K562 (cell line): Measurements from ENCODE around the gene MAPRE2. TPM values are rescaled to one million over a fixed set of nuclear protein-coding genes. Genes with fewer than 3 reads are reported as not detected.

Experiments
- ATAC-seq: fragments of 200-7000 bp; cut with Tn5 transposase; 3 replicates; pipeline ENCODE4 v1.9.1; 2020; ENCODE audit warnings: moderate library complexity
- BruUV-seq: library from RNA; stranded (reverse); fragments of 400-500 nt; replicated peaks from 2 replicates; lab custom pipeline; 2021; lab: Mats Ljungman, UMichigan
- CTCF ChIA-PET: fragments of 300-600 bp; formaldehyde crosslinking; extraction: SDS; loops from one replicate; lab custom pipeline; 2021; ENCODE audit warnings: low intra/inter-chr PET ratio; lab: Yijun Ruan, JAX
- POLR2A ChIA-PET: fragments of 300-600, 350-650 bp; sonication (Branson Sonifier 250); formaldehyde crosslinking; extraction: SDS; loops from one replicate; lab custom pipeline; 2021; ENCODE audit warnings: antibody characterized with exemption, inconsistent platforms; lab: Yijun Ruan, JAX
- DNase-seq, 4 experiments: peaks; one replicate each; pipeline versions ENCODE4 v3.0.0 to v3.0.0-alpha.2; 2011 to 2018; ENCODE audit warnings: low spot score in 3 of 4, mixed read lengths in 3 of 4; ENCODE audit errors: extremely low read depth in 1 of 4
- FAIRE-seq: peaks from 2 replicates; lab custom pipeline; 2011; peaks lifted over from hg19 to GRCh38; lab: Jason Lieb, UNC
- H2AFZ ChIP-seq: 2 replicates; pipeline ENCODE4 v1.6.0; 2011; ENCODE audit warnings: low read depth, low read length, control low read depth, inconsistent platforms
- H3K27ac ChIP-seq: fragments of 200-600 bp; 3 replicates; pipeline ENCODE4 v1.8.0; 2011; ENCODE audit warnings: low read depth, mild to moderate bottlenecking, control low read depth, inconsistent platforms, low read length, moderate library complexity, mixed read lengths; ENCODE audit errors: extremely low read depth
- H3K27me3 ChIP-seq, 2 experiments: fragments of 300-600 bp in 1 of 2; 2 replicates in 1 of 2; 3 replicates in 1 of 2; pipeline versions ENCODE4 v1.6.0 to v1.8.0; 2011; ENCODE audit warnings: inconsistent platforms in 2 of 2, low read length in 2 of 2, mild to moderate bottlenecking in 1 of 2, mixed read lengths in 1 of 2, moderate library complexity in 1 of 2; ENCODE audit not compliant: control insufficient read depth in 2 of 2, insufficient read depth in 2 of 2
- H3K36me3 ChIP-seq: fragments of 300-600 bp; 3 replicates; pipeline ENCODE4 v1.8.0; 2011; ENCODE audit warnings: mild to moderate bottlenecking, low read length, inconsistent platforms; ENCODE audit not compliant: control insufficient read depth, insufficient read depth
- H3K4me1 ChIP-seq, 2 experiments: fragments of 200-600 bp in 1 of 2; replicated peaks in 1 of 2; 2 replicates in 1 of 2; 3 replicates in 1 of 2; pipeline versions ENCODE4 v1.5.1 to v1.8.0; 2011; ENCODE audit warnings: inconsistent platforms in 2 of 2, low read length in 2 of 2, mild to moderate bottlenecking in 1 of 2, mixed read lengths in 1 of 2, moderate library complexity in 1 of 2; ENCODE audit not compliant: control insufficient read depth in 2 of 2, insufficient read depth in 2 of 2
- H3K4me2 ChIP-seq: 2 replicates; pipeline ENCODE4 v1.6.1; 2011; ENCODE audit warnings: low read length, control low read depth, inconsistent platforms, mixed read lengths; ENCODE audit not compliant: insufficient read depth
- H3K4me3 ChIP-seq: fragments of 200-600 bp; sonication (generic), shearing (Covaris generic); 2 replicates; pipeline ENCODE4 v1.5.1; 2016; ENCODE audit warnings: control low read depth, inconsistent platforms
- H3K79me2 ChIP-seq: fragments of 200-600 bp; 3 replicates; pipeline ENCODE4 v1.8.0; 2011; ENCODE audit warnings: low read length, inconsistent platforms; ENCODE audit not compliant: control insufficient read depth, insufficient read depth
- H3K9ac ChIP-seq, 2 experiments: 2 replicates each; pipeline versions ENCODE4 v1.6.0 to v1.6.1; 2011; ENCODE audit warnings: low read depth in 2 of 2, low read length in 2 of 2, control low read depth in 1 of 2, inconsistent platforms in 1 of 2, mild to moderate bottlenecking in 1 of 2, mixed read lengths in 1 of 2; ENCODE audit not compliant: insufficient read depth in 1 of 2
- H3K9me1 ChIP-seq: one replicate; pipeline ENCODE4 v1.6.0; 2011; ENCODE audit warnings: inconsistent platforms, mild to moderate bottlenecking, low read length, moderate library complexity; ENCODE audit not compliant: control insufficient read depth, insufficient read depth
- H3K9me3 ChIP-seq: replicated peaks from 2 replicates; pipeline ENCODE4 v1.5.1; 2011; ENCODE audit warnings: low read depth, low read length, inconsistent platforms; ENCODE audit not compliant: control insufficient read depth, insufficient read depth
- H4K20me1 ChIP-seq: replicated peaks from 2 replicates; pipeline ENCODE4 v1.6.1; 2011; ENCODE audit warnings: low read length, inconsistent platforms, mixed read lengths; ENCODE audit not compliant: control insufficient read depth, insufficient read depth
- ADNP ChIP-seq: fragments of 200-800 bp; sonication (Bioruptor generic); IDR thresholded peaks from 2 replicates; pipeline ENCODE4 v1.6.1; 2016; ENCODE audit warnings: missing genetic modification characterization, missing compliant biosample characterization
- EWSR1 ChIP-seq: fragments of 450-650 bp; IDR thresholded peaks from 2 replicates; pipeline ENCODE4 v1.6.1; 2018; ENCODE audit warnings: borderline replicate concordance, mild to moderate bottlenecking, low read depth, moderate library complexity; ENCODE audit not compliant: partially characterized antibody
- FOXM1 ChIP-seq, 2 experiments: fragments of 450-650 bp in 1 of 2; sonication (generic) in 1 of 2; formaldehyde crosslinking in 1 of 2; IDR thresholded peaks; 2 replicates each; pipeline versions ENCODE4 v1.6.1 to v1.9.0; 2017 to 2022; ENCODE audit warnings: low read depth in 2 of 2, mild to moderate bottlenecking in 2 of 2, missing genetic modification reagents in 1 of 2, moderate library complexity in 1 of 2
- HNRNPUL1 ChIP-seq: fragments of 200-400 bp; formaldehyde crosslinking; IDR thresholded peaks from 2 replicates; pipeline ENCODE4 v1.6.1; 2017; ENCODE audit warnings: low read length
- PCBP1 ChIP-seq: fragments of 200-400 bp; formaldehyde crosslinking; IDR thresholded peaks from 2 replicates; pipeline ENCODE4 v1.6.1; 2018; ENCODE audit warnings: mild to moderate bottlenecking, low read depth, low read length; ENCODE audit not compliant: poor library complexity, severe bottlenecking
- SNRNP70 ChIP-seq: fragments of 200-400 bp; formaldehyde crosslinking; optimal IDR thresholded peaks from 2 replicates; pipeline ENCODE3; 2017; ENCODE audit warnings: low read depth, low read length
- ZNF274 ChIP-seq: IDR thresholded peaks from 2 replicates; pipeline ENCODE4 v1.6.1; 2011; ENCODE audit warnings: low read depth, mild to moderate bottlenecking, low read length, moderate library complexity, borderline replicate concordance
- ZNF707 ChIP-seq: fragments of 250-450 bp; sonication (Bioruptor Pico); conservative IDR thresholded peaks from 2 replicates; pipeline ENCODE4 v1.8.0; 2022; ENCODE audit warnings: inconsistent platforms, mild to moderate bottlenecking, moderate library complexity
- WGBS: fragments of 100-300 bp; shearing (Covaris generic); methylation state at CpG from one replicate; pipeline ENCODE4 v1.1.6; 2016; ENCODE audit warnings: low coverage, mixed read lengths; ENCODE audit not compliant: insufficient coverage; ENCODE audit errors: missing lambda C conversion rate; 5-methylcytosine and 5-hydroxymethylcytosine counted together
- in situ Hi-C: fragments of 300-500 bp; cut with MboI; formaldehyde crosslinking; loops from 4 replicates; pipeline ENCODE4 v1.15.0; 2018; ENCODE audit warnings: inconsistent platforms, mixed read lengths
- intact Hi-C: fragments of 100-400 bp; cut with micrococcal nuclease; formaldehyde crosslinking; loops from 2 replicates; pipeline ENCODE4 v1.14.2; 2022
- polyA plus RNA-seq, 8 experiments: library from polyadenylated mRNA; depleted of rRNA in 4 of 8; stranded (reverse) in 5 of 8; unstranded in 3 of 8; fragments of >200 nt; fragmentation: Nextera tagmentation in 2 of 8; fragmentation: Illumina TruSeq in 1 of 8; extraction: Ambion mirVana in 2 of 8; extraction: Trizol in 1 of 8; gene quantifications; 2 replicates each; pipeline versions ENCODE4 v1.2.1 to v1.2.3, GENCODE V29; 2011 to 2014; ENCODE audit warnings: inconsistent platforms in 1 of 8, missing spikeins in 1 of 8
- total RNA-seq, 7 experiments: library from RNA; depleted of rRNA in 6 of 7; stranded (reverse); fragments of >200 nt in 6 of 7; fragmentation: Illumina TruSeq in 2 of 7; extraction: Trizol in 2 of 7; gene quantifications; 2 replicates each; pipeline versions ENCODE4 v1.2.1 to v1.2.3, GENCODE V29; 2011 to 2021; ENCODE audit warnings: low replicate concordance in 1 of 7
- TF ChIP-seq, protein P1 (sequence below): sonication (generic); IDR thresholded peaks from 2 replicates; pipeline ENCODE4 v1.6.1; 2016
- TF ChIP-seq, protein P2 (sequence below): fragments of 450-650 bp; IDR thresholded peaks from 2 replicates; pipeline ENCODE4 v1.6.1; 2017; ENCODE audit warnings: antibody characterized with exemption, mild to moderate bottlenecking

The MAPRE2 gene
- total and polyA plus RNA-seq, 9 of the 15 experiments (the other 6 are each of a cell fraction or from before 2014, with no cell fraction given): 32.3 to 70.7 (median 40.7) TPM

DNA sequence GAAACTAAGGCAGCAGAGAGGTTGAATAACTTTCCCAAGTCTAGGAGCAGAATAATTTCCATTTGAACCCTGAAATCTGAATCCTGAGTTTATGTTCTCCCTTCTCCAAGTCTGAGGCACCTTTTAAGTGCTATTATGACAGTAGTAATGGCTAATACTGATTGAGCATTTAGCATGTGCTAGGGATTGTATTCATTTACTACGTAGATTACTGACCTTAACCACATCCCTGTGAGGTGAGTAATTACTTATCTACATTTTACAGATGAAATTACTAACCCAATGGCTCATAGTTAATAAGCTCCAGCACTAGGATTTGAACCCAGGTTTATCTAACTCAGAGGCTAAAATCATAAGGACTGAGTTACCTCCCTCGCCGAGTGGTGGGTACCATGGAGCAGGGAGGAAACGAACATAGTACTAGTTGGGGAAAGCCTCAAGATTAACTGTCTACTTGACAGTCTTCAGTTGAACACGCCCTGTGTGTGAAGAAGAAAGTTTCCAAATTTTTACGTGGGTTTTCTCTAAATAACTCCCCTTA is 93.0 kb downstream of the MAPRE2 start (continued):
- TF ChIP-seq EWSR1 (no peak), ADNP (tag) (0 out of 2 replicates have a peak, but pooled peaks have one; percentile 29), HNRNPUL1 (no peak)
- TF ChIP-seq, protein P1, sequence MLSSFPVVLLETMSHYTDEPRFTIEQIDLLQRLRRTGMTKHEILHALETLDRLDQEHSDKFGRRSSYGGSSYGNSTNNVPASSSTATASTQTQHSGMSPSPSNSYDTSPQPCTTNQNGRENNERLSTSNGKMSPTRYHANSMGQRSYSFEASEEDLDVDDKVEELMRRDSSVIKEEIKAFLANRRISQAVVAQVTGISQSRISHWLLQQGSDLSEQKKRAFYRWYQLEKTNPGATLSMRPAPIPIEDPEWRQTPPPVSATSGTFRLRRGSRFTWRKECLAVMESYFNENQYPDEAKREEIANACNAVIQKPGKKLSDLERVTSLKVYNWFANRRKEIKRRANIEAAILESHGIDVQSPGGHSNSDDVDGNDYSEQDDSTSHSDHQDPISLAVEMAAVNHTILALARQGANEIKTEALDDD: peak; percentile 95

DNA sequence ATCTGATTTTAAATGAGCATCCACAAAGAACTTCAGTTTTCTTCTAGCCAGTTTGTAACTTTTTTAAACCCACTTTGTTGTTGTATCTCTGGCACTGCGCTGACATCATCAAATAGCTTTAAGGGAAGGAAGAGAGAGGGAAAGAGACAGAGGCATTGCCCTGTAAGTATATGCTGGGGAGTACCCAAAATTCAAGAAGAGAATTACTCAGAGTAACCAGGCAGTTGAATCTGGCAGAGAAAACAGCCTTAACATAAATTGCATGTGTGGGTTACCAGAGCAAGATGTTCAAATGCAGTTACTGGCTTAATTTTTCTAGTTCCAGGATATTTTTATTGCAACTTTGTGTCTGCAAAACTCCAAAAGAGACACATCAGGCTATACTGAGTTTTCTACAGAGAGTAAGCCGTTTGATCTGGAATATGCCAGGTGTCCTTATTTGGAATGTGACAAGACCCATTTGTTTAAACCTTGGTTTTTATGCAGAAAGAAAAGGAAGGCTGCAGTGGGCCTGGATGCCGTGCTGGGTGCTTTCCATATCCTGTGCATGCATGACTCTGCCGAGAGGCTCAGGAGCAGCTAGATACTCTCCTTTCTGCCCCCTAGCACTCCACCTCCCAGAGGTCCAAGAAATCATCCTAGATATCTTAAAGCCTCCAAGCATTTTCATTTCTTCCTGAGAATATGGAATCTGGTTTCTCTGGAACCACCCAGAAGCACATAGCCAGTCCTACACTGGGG is 93.7 kb downstream of the MAPRE2 start:
- CTCF ChIA-PET: no interaction called here
- H3K9ac ChIP-seq: no peak overlapping the region
- no peaks in the 10 kb centered on the region for H3K27me3 ChIP-seq
- no TSS peak for BruUV-seq
- POLR2A ChIA-PET: interaction anchor here (1.0 to 1.7 kb wide), 2 partner anchors 8 to 12 kb away, joined by 5 read pairs; no protein-coding TSS in a partner anchor
- no peaks in the 10 kb centered on the region for H3K9me3 ChIP-seq
- no peak overlapping the region for H3K4me2 ChIP-seq
- H3K27ac ChIP-seq: no peak overlapping the region; the same call in 2 of the 3 replicates
- intact Hi-C loops (loop anchor here (5.0 kb wide), 1 partner anchor 93 kb away; the partner anchor contains the start of gene MAPRE2), in situ Hi-C loops (no loop called here)
- WGBS: 82% methylated on average over 4 of the region's 4 CpGs
- H3K4me3 ChIP-seq: no peak overlapping the region
- H2AFZ ChIP-seq: no peak overlapping the region
- H3K9me1 ChIP-seq: no peaks in the 10 kb centered on the region
- H4K20me1 ChIP-seq: no peaks in the 10 kb centered on the region
- no peak for ATAC-seq
- no peak for DNase-seq
- H3K4me1 ChIP-seq: peaks cover 32 to 54% of the 10 kb centered on the region in 2 experiments
- peaks cover 38% of the 10 kb centered on the region; the same call in 2 of the 3 replicates for H3K36me3 ChIP-seq
- no peaks in the 10 kb centered on the region for H3K79me2 ChIP-seq
- no peak for FAIRE-seq
- no peak for TF ChIP-seq PCBP1
- TF ChIP-seq SNRNP70: no peak
- no peak for TF ChIP-seq FOXM1 (IDR thresholded peaks at IDR 0.05; ENCODE audit: low read depth)
- no peak for TF ChIP-seq FOXM1 (CRISPR knock-in tag; IDR thresholded peaks at IDR 0.05; ENCODE audit: low read depth)
- no peak for TF ChIP-seq ZNF274
- TF ChIP-seq, protein P2, sequence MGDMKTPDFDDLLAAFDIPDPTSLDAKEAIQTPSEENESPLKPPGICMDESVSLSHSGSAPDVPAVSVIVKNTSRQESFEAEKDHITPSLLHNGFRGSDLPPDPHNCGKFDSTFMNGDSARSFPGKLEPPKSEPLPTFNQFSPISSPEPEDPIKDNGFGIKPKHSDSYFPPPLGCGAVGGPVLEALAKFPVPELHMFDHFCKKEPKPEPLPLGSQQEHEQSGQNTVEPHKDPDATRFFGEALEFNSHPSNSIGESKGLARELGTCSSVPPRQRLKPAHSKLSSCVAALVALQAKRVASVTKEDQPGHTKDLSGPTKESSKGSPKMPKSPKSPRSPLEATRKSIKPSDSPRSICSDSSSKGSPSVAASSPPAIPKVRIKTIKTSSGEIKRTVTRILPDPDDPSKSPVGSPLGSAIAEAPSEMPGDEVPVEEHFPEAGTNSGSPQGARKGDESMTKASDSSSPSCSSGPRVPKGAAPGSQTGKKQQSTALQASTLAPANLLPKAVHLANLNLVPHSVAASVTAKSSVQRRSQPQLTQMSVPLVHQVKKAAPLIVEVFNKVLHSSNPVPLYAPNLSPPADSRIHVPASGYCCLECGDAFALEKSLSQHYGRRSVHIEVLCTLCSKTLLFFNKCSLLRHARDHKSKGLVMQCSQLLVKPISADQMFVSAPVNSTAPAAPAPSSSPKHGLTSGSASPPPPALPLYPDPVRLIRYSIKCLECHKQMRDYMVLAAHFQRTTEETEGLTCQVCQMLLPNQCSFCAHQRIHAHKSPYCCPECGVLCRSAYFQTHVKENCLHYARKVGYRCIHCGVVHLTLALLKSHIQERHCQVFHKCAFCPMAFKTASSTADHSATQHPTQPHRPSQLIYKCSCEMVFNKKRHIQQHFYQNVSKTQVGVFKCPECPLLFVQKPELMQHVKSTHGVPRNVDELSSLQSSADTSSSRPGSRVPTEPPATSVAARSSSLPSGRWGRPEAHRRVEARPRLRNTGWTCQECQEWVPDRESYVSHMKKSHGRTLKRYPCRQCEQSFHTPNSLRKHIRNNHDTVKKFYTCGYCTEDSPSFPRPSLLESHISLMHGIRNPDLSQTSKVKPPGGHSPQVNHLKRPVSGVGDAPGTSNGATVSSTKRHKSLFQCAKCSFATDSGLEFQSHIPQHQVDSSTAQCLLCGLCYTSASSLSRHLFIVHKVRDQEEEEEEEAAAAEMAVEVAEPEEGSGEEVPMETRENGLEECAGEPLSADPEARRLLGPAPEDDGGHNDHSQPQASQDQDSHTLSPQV: no peak
- no peak for TF ChIP-seq ZNF707 (CRISPR knock-in tag)
